GM19238 (cell line): ENCODE measurements around the gene THRSP.
"Not testable (repeated sequence)": the region's sequence is repeated elsewhere in the genome, so short reads cannot be mapped to it uniquely, and the experiment has no call there.

Source experiments
- DNase-seq: peaks from one replicate; pipeline ENCODE4 v3.0.0; 2011; ENCODE audit warnings: low spot score; ENCODE audit not compliant: insufficient read length

THRSP gene

GRCh38 chr11:78086521-78087074, 22.9 kb downstream of the THRSP start:
- not testable (repeated sequence) for DNase-seq

- DNase-seq: no peak
These were observed 30.6 kb downstream of the THRSP start for GRCh38 chr11:78094250-78094649.

DNA sequence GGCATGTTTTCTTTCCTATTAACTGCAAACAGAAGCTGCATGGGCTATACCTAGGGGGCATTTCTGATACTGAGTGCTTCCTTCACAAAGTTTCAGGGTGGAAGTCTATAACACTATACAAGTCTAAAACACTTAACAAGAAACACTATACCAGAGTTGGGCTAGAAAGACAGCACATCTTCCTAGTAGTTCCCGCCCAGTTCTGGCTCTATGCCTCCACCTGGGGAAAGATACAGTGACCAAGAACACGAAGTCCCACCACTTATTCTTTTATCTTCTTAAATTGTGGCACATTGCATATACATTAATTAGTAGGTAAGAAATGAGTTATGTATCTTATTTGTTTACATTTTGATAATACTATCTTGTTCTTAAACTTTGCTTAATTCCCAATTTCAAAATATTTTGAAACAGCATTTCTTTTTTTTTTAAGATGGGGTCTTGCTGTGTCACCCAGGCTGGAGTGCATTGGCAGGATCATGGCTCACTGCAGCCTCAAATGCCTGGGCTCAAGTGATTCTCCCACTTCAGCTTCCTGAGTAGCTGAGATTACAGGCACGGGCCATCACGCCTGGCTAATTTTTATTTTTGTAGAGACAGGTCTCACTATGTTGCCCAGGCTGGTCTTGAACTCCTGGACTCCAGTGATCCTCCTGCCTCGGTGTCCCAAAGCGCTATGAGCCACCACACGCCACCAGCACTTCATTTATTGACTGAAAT, 34.2 kb downstream of the THRSP start:
- DNase-seq: no peak

- no peak for DNase-seq
These were observed 36.0 kb downstream of the THRSP start for GRCh38 chr11:78099666-78100065.

GRCh38 chr11:78100261-78100660, 36.6 kb downstream of the THRSP start:
- DNase-seq: no peak

DNA sequence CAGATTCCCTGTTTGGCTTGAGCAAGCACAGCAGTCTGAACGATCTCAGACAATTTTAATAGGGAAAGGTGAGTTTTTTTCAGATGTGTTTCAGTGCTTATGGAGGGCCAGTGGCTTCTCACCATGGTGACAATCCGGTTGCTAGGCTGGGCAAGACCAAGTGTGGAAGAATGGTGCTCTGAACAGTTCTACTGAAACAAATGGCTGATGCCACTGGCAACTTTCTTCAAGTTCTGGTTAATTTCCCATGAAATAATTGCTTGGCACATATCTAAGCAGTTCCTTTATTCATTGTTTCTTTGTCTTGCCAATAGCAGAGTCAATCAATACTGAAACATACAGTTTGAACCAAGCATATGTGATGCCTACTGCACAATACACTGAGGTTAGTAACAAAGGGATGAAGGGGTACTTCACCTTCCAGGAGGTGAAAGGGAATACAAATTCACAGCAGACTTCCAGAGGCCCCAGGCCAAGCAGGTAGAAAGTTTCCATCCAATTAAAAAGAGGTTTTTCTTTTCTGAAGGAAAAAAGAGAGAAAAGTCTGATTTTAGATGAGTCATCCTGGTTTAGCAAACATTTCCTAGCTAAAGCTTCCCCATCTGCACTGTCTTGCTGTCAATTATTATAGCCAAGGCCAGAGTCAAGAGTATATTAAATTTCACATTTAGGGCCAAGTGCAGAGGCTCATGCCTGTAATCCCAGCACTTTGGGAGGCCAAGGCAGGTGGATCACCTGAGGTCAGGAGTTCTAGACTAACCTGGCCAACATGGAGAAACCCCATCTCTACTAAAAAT, 37.2 kb downstream of the THRSP start:
- no peak for DNase-seq

DNA sequence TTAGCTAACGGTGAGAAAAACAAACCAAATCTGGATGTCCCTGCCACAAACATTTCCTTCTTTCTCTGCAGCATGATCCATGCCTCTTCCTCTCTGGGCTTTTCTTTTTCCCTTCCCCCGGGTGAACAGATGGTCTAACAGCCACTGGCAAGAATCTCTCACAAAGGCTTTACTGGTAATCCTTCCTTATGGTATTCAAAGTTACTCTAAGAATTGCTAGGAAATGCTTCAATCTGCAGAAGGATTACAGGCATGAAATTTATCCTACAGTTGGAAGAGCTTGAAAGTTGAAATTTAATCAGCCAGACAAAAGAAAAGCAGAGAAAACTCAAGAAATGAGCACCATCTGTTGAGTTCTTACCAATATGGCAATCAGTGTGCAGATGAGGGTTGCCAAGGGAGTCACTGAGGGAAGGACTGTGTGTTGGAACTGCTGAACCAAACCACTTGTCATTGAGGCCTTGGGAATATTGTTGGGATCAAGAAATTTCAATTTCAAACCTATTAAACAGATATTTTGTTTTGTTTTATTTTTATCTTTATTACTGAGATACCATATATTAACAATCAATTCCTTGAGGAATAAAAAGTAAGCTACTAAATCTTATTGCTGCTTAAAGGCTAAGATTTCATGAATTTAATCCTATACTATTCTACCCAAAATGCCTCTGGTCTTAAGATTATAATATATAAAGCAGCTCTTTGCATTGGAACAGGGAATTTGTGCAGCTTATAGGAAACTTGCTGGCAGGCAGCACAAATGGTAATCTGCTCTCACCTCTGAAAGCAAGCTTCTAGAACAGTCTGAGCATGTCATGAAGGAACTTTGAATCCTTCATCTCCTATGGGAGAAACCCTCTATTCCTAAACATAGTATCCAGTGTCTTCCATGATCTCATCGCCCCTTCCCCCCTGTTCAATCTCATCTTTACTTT, 45.7 kb downstream of the THRSP start:
- no peak for DNase-seq

DNA sequence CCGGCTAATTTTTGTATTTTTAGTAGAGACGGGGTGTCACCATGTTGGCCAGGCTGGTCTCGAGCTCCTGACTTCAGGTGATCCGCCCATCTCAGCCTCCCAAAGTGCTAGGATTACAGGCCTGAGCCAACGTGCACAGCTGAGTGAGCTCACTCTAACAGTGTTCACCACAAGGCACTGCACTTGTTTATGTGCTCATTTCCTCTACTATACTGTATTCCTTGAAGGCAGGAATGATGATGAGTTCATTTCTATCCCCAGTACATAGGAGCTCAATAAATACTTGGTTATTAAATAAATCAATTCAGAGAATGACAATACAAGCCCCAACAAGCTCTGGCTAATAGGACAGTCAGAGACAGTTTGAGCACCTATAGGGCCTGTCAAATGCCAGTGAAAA, 46.7 kb downstream of the THRSP start:
- no peak for DNase-seq

- no peak for DNase-seq
These were observed 47.2 kb downstream of the THRSP start for GRCh38 chr11:78110830-78111229.

GRCh38 chr11:78111298-78111697, 47.6 kb downstream of the THRSP start:
- DNase-seq: no peak

DNA sequence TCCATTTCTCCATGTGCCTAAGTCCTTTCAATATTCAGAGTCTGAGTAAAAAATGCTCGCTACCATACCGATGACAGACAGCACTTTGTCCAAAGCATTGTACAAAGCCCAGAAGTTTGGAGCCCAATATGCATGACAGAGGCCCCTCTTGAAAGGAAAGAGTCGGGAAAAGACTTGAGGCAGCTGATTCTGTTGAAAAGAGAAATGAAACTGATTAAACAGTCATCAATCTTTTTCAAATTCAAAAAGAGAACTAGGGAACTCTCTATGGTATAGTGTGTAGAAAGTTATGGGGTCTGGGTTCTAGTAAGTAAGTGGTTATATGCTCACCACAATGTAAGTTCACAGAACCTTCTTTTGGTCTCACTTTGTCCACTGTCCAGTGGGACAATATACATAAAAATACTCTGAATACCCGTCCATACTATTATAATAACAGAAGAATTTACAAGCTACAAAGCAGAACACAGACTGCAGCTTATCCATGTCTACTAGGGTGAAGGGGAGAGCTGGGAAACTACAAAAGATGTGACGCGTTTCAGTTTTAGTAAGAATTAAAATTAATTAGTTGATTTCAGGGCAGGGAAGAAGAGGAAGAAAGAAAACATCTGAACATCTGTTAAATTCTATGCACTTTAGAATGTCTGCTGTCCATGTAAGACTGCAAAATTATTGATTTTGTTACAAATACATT, 49.1 kb downstream of the THRSP start:
- DNase-seq: peak; percentile 6
